ENCODE measurements around the gene DIP2A.

DNA sequence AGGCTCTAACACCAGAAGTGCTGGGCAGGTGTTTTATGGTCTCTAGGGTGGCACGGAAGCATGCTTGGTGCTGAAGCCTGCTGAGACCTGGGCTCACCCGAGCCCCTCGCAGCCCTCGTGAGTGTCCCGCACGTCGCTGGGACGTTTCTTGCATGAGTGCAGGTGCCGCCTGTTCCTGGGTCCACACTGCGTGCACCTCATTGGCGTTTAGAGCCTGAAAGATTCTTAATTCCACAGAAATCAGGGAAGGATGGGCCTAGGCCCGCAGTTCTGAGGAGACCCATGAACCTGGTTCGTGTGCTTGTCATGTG lies 43.8 kb upstream of the DIP2A start:
- no peak for TF ChIP-seq POLR2A (IDR thresholded peaks at IDR 0.05)
- TF ChIP-seq, protein P1, sequence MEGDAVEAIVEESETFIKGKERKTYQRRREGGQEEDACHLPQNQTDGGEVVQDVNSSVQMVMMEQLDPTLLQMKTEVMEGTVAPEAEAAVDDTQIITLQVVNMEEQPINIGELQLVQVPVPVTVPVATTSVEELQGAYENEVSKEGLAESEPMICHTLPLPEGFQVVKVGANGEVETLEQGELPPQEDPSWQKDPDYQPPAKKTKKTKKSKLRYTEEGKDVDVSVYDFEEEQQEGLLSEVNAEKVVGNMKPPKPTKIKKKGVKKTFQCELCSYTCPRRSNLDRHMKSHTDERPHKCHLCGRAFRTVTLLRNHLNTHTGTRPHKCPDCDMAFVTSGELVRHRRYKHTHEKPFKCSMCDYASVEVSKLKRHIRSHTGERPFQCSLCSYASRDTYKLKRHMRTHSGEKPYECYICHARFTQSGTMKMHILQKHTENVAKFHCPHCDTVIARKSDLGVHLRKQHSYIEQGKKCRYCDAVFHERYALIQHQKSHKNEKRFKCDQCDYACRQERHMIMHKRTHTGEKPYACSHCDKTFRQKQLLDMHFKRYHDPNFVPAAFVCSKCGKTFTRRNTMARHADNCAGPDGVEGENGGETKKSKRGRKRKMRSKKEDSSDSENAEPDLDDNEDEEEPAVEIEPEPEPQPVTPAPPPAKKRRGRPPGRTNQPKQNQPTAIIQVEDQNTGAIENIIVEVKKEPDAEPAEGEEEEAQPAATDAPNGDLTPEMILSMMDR (IDR thresholded peaks at IDR 0.05): no peak
- no peak for TF ChIP-seq EP300 (IDR thresholded peaks at IDR 0.05)
- no peak for TF ChIP-seq POLR2AphosphoS5 (IDR thresholded peaks at IDR 0.05)

All from gastroesophageal sphincter (tissue), 3 donors.